HG02642 (cell line): ENCODE data around the gene OLFML3.
"Not testable (repeated sequence)": the region's sequence is repeated elsewhere in the genome, so short reads cannot be mapped to it uniquely, and the experiment has no call there.

Source experiments
- ATAC-seq: cut with Tn5 transposase; IDR thresholded peaks from one replicate; pipeline ENCODE4 v1.9.1; 2021; ENCODE audit warnings: mild to moderate bottlenecking; ENCODE audit not compliant: unreplicated experiment, poor library complexity

The OLFML3 gene

DNA sequence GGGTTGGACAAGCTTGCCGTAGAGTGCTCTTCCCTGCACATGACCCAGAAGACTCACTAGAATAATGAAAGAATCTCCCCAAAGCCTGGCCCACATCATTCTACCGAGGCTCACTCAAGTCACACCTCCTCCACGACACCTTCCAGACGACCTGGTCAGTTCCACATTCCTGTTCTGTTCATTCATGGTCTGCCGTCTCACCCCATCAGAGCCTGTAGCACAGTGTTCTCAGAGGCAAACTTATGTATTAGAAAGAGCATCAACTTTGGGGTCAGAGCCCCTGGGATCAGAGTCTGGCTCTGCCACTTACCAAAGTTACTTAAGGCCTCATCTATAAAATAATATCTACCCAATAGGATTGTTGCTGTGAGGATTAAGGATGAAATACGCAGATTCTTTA is 7.5 kb downstream of the OLFML3 start:
- ATAC-seq: no peak

DNA sequence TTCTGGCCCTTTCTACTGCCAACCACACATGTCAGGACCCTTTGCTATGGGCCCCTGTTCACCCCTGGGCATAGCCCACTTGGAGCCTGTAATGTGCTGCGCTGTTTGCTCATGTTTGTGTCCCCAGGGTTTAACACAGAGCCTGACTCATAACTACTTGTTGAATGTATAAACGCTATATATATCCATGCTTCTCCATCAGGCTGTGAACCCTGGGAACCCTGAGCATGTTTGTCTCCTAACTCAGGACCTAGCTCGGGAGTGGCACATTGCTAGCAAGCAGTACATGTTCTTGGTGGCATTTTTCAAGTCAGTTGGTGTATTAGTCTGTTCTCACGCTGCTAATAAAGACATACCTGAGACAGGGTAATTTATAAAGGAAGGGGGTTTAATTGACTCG is 8.0 kb downstream of the OLFML3 start:
- no peak for ATAC-seq

DNA sequence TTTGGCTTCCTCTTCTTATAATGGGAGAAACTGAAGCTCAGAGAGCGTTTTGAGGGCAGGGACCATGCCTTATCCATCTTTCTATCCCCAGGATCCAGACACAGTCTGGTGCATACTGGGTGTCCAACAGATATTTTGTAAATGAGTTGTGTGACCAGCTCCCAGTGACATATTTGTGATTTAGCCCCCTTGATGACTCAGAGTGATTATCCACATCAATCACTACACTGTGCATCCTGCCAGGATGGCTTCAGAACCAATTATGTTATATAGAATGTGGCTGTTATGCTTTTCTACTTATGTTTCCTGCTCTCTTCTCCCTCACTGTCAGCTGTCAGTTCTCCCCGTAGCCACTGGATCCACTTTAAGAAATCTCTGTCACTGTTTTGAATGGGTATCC is 11.3 kb downstream of the OLFML3 start:
- ATAC-seq: no peak

DNA sequence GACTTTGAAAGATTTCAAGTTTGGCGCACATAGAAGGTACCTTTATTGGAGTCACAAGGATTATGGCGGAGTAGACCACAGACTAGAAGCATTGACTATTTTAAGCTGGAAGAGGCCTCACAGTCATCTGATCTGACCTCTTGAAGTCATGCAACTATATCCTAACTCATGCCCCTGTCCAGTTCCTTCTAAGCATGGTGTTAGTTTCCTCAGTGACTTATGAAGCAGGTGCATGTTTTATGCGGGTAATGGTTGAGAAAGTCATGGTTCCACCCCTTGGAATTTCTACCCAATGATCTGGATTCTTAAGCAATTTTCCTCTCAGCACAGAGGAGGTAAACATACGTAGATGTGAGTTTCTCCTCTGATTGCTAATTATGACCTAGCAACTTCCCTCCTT is 11.7 kb downstream of the OLFML3 start:
- no peak for ATAC-seq

DNA sequence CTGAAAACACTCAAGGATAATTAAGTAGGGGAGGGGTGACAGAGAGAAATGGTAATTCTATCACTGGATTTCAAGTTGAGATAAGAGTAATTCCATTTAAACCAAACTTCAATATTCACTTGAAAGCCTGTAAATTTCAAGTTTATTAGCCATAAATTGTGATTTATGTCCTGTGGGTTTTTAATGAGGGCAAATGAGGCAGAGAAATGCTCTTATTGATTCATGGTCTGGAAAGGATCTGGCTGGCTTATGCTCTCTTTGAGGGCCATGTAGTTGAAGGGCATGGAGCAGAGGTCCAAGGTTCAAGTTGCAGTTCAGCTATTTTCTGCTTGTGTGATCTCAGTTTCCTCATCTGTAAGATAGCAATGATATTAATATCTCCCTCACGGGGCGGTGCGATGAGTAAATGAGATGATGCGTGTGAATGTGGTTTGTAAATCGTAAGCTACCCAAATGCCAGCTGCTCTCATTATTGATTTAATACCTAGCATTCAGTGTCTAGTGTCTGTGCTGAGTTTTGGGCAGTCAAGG is 12.3 kb downstream of the OLFML3 start:
- no peak for ATAC-seq

DNA sequence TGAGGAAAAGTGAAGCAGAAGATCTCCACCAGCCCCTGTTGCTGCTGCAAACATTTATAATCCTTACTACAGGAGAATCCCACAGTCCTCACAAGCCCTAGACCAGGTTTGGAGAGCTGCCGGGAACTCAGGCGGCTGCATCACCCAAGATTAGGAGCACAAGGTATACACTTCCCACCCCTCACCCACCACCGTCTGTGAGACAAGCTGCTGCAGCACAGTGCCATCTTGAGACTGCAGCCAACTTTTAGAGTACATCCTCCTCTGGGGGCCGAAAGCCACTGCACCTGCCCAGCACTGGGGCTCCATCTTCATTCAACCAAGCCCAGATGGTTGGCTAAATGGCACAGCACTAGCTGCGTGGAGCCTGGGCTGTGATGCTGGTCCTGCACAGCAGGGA is 13.8 kb downstream of the OLFML3 start:
- ATAC-seq: no peak

DNA sequence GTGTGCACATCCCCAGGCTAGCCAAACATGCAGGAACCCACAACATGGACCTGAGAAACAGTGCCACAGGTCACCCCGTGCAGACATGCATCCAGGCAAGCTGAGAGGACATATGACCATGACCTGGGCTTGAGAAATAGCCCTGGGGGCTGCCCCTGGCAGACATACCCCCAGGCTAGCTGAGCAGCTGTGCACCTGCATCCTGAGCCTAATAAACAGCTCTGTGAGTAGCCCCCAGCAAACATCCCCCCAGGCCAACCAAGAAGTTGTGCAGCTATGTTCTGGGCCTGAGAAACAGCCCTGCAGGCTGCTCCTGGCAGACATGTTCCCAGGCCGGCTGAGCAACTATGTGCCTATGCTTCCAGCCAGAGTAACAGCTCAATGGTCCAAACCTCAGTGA is 14.5 kb downstream of the OLFML3 start:
- no peak for ATAC-seq

DNA sequence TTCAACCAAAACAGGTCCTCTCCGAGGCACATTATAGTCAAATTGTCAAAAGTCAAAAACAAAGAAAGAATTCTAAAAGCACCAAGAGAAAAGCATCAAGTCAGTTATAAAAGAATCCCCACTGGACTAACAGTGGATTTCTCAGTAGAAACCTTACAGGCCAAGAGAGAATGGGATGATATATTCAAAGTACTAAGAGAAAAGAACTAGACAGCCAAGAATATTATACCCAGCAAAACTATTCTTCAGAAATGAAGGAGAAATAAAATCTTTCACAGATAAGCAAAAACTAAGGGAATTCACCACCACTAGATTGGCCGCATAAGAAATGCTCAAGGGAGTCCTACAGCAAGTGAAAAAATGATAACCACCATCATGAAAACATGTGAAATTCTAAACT is 16.1 kb downstream of the OLFML3 start:
- ATAC-seq: no peak

DNA sequence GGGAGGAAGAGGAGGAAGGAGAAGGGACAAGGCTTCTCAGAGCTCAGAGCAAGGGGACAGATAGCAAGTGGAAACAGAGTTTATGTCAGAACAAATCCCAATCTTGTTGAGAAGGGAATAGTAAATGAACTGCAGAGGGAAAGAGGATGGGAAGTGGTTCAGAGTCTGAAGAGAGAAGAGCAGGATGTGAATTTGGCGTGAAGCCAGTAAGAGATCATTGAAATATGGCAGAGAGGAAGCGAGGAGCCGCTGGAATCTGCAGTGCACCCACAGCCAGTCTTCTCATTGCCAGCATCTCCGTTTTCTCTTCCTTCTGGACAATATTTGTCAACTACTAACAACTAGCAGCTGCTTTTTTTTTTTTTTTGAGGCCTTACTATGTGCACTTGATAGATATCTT is 19.1 kb downstream of the OLFML3 start:
- ATAC-seq: no peak

DNA sequence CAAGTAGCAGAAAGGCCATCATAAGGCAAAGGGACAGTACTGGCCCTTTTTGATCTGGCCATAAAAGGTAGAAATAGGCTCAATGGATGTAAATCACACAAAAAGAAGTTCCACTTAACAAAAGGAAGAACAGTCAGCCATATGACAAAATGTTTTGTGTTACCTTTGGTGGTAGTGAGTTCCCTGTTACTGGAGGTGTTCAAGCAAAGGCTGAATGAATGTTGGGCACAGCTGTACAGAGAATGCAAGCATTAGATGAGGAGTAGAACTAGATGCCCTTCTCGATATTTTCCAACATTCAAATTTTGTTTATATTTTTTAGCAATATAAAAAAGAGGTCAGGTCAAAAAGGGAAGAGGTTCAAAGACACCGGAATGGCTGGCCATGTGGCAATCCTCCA is 20.0 kb downstream of the OLFML3 start:
- ATAC-seq: no peak

- ATAC-seq: no peak
Measured at GRCh38 chr1:113999799-114000198, 20.5 kb downstream of the OLFML3 start.

DNA sequence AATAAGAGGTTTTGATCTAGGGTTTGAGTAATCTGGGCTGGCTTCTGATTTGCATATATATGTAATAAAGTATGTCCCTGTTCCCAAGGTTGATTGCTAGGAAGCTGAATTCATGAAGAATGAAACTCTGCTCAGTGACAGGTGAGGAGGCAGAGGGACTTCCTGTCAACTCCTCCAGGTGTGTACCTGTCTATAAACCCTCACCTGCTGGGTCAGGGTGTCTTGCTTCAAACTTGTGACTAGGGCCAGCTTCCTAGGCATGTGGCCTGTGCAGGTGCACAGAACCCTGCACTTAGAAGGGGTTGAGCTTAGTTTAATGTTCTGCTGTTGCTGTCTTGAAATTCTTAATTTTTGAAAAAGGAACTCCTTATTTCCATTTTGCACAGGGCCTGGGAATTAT is 21.1 kb downstream of the OLFML3 start:
- ATAC-seq: no peak

GRCh38 chr1:114002492-114003239 is 23.4 kb downstream of the OLFML3 start:
- no peak for ATAC-seq

- no peak for ATAC-seq
Measured at GRCh38 chr1:114003431-114003830, 24.2 kb downstream of the OLFML3 start.

- not testable (repeated sequence) for ATAC-seq
Measured at GRCh38 chr1:114006825-114007224, 27.6 kb downstream of the OLFML3 start.

- ATAC-seq: no peak
Measured at GRCh38 chr1:114008480-114008941, 29.2 kb downstream of the OLFML3 start.

DNA sequence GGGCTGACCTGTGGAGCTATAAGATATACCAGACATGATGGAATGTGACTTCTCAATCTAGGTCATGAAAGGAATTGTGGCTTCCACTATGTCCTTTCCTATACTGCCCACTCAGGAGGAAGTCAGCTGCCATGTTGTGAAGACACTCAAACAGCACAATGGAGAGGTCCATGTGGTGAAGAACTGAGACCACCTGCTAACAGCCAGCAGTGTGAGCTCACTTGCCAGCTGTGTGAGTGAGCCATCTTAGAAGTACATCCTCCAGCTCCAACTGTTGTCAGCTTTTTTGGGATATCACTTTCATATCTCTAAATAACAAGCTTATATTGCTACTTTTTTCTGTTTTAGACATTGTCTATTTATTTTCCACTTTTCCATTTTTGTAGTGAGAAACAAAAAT is 29.7 kb downstream of the OLFML3 start:
- no peak for ATAC-seq

DNA sequence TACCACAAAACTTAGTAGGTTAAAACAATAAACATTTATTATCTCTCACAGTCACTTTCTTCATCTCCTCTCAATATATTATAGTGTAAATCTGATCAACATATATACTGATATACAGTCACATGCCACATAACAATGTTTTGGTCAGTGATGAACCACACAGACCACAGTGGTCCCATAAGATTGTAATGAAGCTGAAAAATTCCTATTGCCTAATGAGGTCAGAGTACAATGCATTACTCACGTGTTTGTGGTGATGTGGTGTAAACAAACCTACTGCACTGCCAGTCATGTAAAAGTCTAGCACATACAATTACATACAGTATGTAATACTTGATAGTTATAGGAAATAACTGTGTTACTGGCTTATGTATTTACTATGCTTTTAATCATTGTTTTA is 30.1 kb downstream of the OLFML3 start:
- no peak for ATAC-seq

GRCh38 chr1:114010433-114011184 is 31.3 kb downstream of the OLFML3 start:
- ATAC-seq: no peak

GRCh38 chr1:114011796-114012195 is 32.5 kb downstream of the OLFML3 start:
- ATAC-seq: no peak

DNA sequence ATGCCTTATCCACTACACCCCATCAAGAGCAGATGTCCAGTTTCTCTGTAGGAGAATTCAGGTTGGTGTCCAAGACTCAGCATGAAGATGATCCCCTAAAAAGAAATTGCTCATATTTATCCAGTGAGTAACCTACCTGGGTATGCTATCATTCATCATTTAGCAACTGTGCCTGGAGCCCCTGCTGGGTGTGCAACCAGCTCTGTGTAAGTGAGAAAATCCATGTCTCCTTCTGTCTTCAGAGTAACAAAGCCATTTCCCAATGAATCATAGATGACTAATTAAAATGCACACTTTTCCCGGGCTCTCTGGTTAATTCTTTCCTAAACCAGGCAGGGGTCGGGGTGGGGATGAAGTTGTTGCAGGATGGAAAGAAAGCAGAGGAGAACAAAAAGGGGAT is 35.8 kb downstream of the OLFML3 start:
- no peak for ATAC-seq

DNA sequence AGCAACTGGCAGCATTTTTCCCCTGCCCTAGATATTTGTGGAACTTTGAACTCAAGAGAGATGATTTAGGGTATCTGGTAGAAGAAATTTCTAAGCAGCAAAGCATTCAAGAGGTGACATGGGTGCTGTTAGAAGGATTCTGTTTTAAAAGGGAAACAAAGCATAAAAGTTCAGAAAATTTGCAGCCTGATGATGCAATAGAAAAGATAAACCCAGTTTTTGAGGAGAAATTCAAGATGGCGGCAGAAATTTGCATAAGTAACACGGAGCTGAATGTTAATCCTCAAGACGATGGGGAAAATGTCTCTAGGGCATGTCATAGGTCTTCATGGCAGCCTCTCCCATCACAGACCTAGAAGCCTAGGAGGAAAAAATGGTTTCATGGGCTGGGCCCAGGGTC is 40.5 kb downstream of the OLFML3 start:
- not testable (repeated sequence) for ATAC-seq
